GM21526 (cell line): ENCODE data around the gene COL25A1.
"Not testable (repeated sequence)": the region's sequence is repeated elsewhere in the genome, so short reads cannot be mapped to it uniquely, and the experiment has no call there.

Experiments used
- ATAC-seq: cut with Tn5 transposase; IDR thresholded peaks from one replicate; pipeline ENCODE4 v1.9.1; 2021; ENCODE audit warnings: moderate library complexity; ENCODE audit not compliant: unreplicated experiment, low FRiP score

The COL25A1 gene

DNA sequence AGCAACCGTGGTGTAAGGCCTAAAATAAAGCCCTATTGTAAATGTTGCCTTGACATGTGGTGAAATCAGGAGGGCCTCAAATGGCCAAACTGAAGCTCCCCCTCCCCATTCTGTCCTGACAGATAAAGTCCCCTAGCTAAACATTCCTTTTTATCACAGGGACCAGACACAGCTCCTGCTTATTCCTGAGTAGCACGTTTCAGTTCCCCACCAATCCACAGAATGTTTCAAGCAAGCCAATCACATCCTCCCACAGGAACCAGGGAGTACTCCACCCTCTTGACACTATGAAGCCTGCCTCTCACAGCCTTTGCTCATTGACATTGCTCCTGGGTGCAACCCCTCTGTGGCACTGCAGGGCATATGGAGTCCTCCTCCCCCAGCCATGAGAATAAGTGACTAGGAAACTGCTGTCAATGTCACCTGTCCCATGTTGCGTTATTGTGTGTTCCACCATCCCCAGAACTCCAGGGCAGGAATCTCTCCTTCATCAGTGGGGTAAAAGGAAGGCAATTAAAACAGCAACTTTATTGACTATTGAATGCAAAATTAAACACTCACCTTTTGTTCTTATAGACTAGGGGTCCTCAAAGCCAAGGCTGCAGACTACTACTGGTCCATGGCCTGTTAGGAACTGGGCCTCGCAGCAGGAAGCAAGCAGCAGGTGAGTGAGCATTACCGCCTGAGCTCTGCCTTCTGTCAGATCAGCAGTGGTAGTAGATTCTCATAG is 128.1 kb downstream of the COL25A1 start:
- no peak for ATAC-seq

DNA sequence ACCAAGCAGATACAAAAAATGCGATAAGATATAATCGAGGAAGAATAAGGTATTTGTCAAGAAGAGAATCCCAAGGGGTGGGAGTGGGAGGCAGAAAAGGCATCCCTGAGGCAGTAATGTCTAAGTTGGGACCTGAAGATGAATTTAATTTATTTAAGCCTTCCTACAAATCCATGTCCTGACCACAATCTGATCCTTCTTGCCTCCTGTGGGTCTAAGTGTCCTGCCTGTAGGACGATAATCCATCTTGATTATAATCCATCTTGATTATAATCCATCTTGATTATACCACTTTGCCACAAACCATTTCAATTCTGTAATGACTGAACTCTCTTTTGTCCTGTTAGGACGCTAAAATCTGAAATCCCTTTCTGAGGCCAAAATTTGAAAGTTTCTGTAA is 130.2 kb downstream of the COL25A1 start:
- no peak for ATAC-seq

- no peak for ATAC-seq
These were observed 131.4 kb downstream of the COL25A1 start for GRCh38 chr4:109171070-109171469.

GRCh38 chr4:109169170-109169569 is 133.3 kb downstream of the COL25A1 start:
- ATAC-seq = no peak

DNA sequence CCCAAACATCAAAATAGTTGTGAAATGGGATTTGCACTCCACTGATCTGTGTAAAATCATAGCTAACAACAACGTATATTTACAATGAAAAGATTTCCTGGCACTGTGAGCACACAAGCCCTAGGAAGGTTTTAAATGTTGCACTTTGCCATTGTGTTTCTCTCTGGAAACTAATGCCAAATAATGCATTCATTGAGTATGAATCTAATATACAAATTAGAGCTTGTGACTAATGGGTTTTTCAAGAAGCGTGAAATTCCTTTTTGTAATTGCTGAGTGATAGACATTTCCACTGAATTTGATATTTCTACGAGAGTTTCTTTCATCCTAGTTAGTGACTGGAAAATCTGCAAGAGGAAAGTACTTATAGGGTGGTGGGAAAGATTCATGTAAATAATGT is 135.9 kb downstream of the COL25A1 start:
- ATAC-seq = no peak

- no peak for ATAC-seq
These were observed 136.3 kb downstream of the COL25A1 start for GRCh38 chr4:109166126-109166525.

DNA sequence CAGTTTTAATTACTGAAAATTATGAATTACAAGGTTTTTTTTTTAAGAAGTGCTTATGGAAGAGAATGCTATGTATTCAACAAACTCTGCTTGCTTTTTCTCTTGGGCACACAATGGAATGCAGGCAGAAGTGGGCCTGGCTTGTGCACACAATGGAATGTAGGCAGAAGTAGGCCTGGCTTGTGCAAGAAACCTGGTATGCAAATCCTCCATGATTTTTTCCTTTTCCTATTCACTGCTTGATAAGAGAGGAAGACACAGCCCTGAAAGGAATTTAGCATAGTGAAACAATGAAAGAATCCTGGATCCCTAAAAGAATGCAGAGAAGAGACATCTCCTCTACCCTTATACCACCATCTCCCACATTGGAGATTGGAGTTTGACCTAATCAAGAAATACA is 138.4 kb downstream of the COL25A1 start:
- no peak for ATAC-seq

- ATAC-seq = no peak
These were observed 139.0 kb downstream of the COL25A1 start for GRCh38 chr4:109163493-109163892.

- ATAC-seq = no peak
These were observed 139.7 kb downstream of the COL25A1 start for GRCh38 chr4:109162759-109163158.

- ATAC-seq = no peak
These were observed 142.0 kb downstream of the COL25A1 start for GRCh38 chr4:109160494-109160893.

DNA sequence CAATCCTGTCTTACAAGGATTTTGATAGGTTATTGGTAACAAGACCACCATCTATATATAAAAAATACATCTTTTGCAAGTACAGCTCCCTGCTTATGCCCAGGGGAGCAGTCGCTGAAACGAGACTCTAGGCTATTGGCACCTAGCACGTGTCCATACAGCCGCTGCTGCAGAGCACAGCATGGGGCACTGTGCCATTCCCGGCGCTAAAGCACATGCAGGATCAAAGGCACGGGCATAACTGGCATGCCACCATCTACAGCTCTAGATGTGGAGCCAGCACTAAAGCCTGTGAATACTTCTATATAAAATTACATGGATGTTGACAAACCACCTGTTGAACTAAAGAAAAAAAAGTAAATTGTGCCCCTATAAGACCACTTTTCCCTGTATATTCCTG is 144.8 kb downstream of the COL25A1 start:
- ATAC-seq = no peak

GRCh38 chr4:109157205-109157604 is 145.3 kb downstream of the COL25A1 start:
- ATAC-seq = no peak

- ATAC-seq = no peak
These were observed 146.1 kb downstream of the COL25A1 start for GRCh38 chr4:109156356-109156755.

GRCh38 chr4:109155682-109156283 is 146.7 kb downstream of the COL25A1 start:
- ATAC-seq = no peak

DNA sequence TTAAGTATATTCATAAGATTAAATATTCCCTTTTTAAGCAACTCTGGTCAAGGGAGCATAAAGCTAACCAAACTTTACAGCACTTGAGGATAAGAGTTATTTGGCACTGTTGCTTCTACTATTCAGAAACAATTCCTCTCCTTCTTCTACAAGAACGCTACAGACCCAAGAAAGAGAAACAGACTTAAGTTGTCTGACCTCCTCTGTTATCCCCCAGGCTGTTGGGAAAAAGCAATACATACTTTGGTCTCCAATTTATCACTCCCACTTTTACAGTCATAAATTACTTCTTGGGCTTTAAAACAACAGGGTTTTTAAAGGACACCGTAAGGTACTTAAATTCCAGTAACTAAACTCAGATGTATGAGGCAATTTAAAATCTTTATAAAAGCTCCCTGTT is 147.4 kb downstream of the COL25A1 start:
- no peak for ATAC-seq

GRCh38 chr4:109154424-109154823 is 148.0 kb downstream of the COL25A1 start:
- ATAC-seq = no peak

- no peak for ATAC-seq
These were observed 152.6 kb downstream of the COL25A1 start for GRCh38 chr4:109149836-109150235.

GRCh38 chr4:109148577-109149075 is 153.8 kb downstream of the COL25A1 start:
- ATAC-seq = no peak

DNA sequence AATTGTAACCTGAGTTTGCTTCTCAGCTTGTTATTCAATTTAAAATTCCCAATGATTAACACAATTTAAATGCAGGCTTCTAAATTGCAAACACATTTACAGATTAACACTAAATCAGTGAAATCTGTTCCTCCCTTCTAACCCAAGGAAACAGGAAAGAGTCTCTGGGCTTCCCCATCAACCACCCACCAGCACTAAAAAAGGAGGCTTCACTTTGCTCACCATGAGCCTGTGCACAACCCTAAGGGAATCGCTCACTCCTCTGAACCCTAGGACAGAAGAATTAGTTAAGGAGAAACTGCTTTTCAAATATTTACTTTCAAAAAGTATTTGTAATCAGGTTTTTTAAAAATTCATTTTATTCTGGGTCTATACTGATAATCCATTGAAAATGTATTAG is 155.3 kb downstream of the COL25A1 start:
- no peak for ATAC-seq

DNA sequence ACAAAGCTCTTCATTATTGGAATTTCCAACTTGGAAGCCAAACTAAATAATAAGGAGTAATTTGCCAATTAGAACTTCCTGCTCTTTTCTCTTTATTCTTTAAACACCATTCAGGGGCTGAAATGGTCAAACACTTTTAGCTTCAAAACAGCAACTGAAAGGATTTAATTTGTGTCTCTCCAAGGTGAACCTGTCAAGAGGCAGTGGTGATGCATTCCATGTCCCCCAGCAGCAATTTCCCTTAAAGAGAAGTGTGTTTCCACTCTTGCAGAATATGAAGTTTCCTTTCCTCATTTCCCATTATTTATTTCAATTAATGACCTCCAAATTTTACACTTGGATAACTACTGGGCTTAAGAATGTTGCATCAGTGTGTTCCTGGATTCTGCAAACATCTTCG is 156.0 kb downstream of the COL25A1 start:
- no peak for ATAC-seq

DNA sequence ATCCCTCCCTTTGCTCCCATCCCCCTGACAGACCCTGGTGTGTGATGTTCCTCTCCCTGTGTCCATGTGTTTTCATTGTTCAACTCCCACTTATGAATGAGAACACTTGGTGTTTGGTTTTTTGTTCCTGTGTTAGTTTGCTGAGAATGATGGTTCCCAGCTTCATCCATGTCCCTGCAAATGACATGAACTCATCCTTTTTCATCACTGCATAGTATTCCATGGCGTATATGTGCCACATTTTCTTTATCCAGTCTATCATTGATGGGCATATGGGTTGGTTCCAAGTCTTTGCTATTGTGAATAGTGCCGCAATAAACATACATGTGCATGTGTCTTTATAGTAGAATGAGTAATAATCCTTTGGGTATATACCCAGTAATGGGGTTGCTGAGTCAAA is 164.3 kb downstream of the COL25A1 start:
- not testable (repeated sequence) for ATAC-seq

DNA sequence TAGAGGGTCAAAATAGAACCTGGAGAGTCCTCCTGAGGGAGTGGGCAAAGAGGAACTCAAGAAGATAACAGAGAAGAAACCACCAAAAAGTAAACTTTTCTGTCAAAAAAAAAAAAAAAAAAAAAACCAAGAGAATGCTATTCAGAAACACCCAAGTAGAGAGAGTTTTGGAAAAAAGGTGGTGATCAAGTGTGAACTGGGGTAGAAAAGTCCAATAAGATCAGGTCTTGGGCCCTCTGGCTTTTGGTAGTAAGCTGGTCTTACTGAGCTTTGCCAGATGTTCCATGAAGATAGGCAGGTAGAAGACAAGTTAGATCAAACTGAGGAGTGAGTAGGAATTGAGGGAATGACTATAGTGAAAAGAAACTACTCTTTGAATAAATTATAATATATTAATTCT is 167.5 kb downstream of the COL25A1 start:
- ATAC-seq = no peak
